Measurements from ENCODE around the gene MYO5C. TPM values are rescaled to one million over a fixed set of nuclear protein-coding genes. Genes with fewer than 3 reads are reported as not detected.

Gene MYO5C
- total and polyA plus RNA-seq, 2 of the 8 experiments (the other 6 are each of a cell fraction or from before 2014, with no cell fraction given), result 8.2 to 26.7 TPM

- no peak overlapping the region for H3K56ac ChIP-seq (replicated peaks; ENCODE audit: insufficient read length, low read depth, low read length)
- no peak overlapping the region for H2BK12ac ChIP-seq (ENCODE audit: low read depth, low read length)
- ChIA-PET POLR2A (ENCODE audit: partially characterized antibody) (interaction anchor here (0.5 kb wide), 1 partner anchor 417 kb away, joined by 3 read pairs; no protein-coding TSS in a partner anchor), CTCF (ENCODE audit: partially characterized antibody) (interaction anchor here (1.0 to 1.3 kb wide), 2 partner anchors 33 to 70 kb away, joined by 3 read pairs; no protein-coding TSS in a partner anchor)
- no peak overlapping the region for H2AFZ ChIP-seq (ENCODE audit: low read length)
- H2BK20ac ChIP-seq (ENCODE audit: low read length), result no peak overlapping the region
- H3K79me1 ChIP-seq (ENCODE audit: low read depth, low read length), result no peaks in the 10 kb centered on the region
- H3K9me3 ChIP-seq (ENCODE audit: insufficient read depth in 2 of 2, low read depth in 1 of 2, low read length in 1 of 2), result no peaks in the 10 kb centered on the region
- H3K4me2 ChIP-seq (ENCODE audit: insufficient read depth in 1 of 2, low read depth in 2 of 2, low read length in 2 of 2), result no peak overlapping the region
- no peak overlapping the region for H3K14ac ChIP-seq (ENCODE audit: insufficient read length)
- H3K79me2 ChIP-seq (ENCODE audit: control insufficient read depth in 1 of 2, insufficient read depth in 2 of 2, low read length in 2 of 2), result no peaks in the 10 kb centered on the region
- FAIRE-seq (no peak), DNase-seq (ENCODE audit: low read depth in 1 of 2, low spot score in 2 of 2) (no peak)
- H3K4ac ChIP-seq (replicated peaks; ENCODE audit: insufficient read length, low read depth, low read length), result no peak overlapping the region
- WGBS, 2 experiments (ENCODE audit: extremely low coverage in 1 of 2, insufficient coverage in 1 of 2, insufficient read length in 1 of 2, insufficient replicate concordance in 2 of 2, low coverage in 1 of 2, low lambda C conversion rate in 2 of 2, missing lambda C conversion rate in 1 of 2), result 97% methylated on average over 3 of the region's 3 CpGs; no CpG with 5 or more reads in 1 of the 2 experiments
- no peaks in the 10 kb centered on the region for H3K23me2 ChIP-seq (ENCODE audit: low read depth, low read length)
- H3K23ac ChIP-seq (ENCODE audit: insufficient read length), result no peak overlapping the region
- H3K9ac ChIP-seq (replicated peaks in 1 of 4; ENCODE audit: extremely low read depth in 1 of 4, low read depth in 3 of 4, low read length in 3 of 4), result no peak overlapping the region
- no peak overlapping the region for H4K5ac ChIP-seq (ENCODE audit: insufficient read length, low read depth, low read length)
- H3K36me3 ChIP-seq (ENCODE audit: control insufficient read depth in 2 of 4, insufficient read depth in 4 of 4, low read length in 3 of 4), result peaks cover 0 to 2% (median 0%) of the 10 kb centered on the region in 4 experiments; a peak in 1 of 8 replicates
- H4K91ac ChIP-seq (replicated peaks; ENCODE audit: insufficient read length, low read length), result no peak overlapping the region
- no peak overlapping the region for H2BK5ac ChIP-seq (ENCODE audit: low read depth, low read length)
- H2BK15ac ChIP-seq (ENCODE audit: low read length), result no peak overlapping the region
- H2BK120ac ChIP-seq (replicated peaks; ENCODE audit: low read depth, low read length), result no peak overlapping the region
- H3K27ac ChIP-seq (ENCODE audit: low read depth, low read length), result no peak overlapping the region
- H2AK5ac ChIP-seq (ENCODE audit: low read depth, low read length), result no peak overlapping the region
- H3K4me3 ChIP-seq (ENCODE audit: extremely low read depth in 1 of 4, insufficient read depth in 2 of 4, low read depth in 3 of 4, low read length in 4 of 4), result no peak overlapping the region
- no peaks in the 10 kb centered on the region for H3K27me3 ChIP-seq (replicated peaks in 1 of 4; ENCODE audit: control insufficient read depth in 3 of 4, extremely low read depth in 1 of 4, insufficient read depth in 3 of 4, low read length in 3 of 4)
- no peak overlapping the region for H3K18ac ChIP-seq (ENCODE audit: extremely low read depth, low read length)
- H4K8ac ChIP-seq (ENCODE audit: extremely low read depth, insufficient read depth, low read length), result no peak overlapping the region
- peaks cover 0 to 9% (median 5%) of the 10 kb centered on the region in 4 experiments; a peak in 4 of 7 replicates for H3K4me1 ChIP-seq (replicated peaks in 1 of 4; ENCODE audit: control insufficient read depth in 3 of 4, insufficient read depth in 4 of 4, low read length in 3 of 4)
- H4K20me1 ChIP-seq (replicated peaks in 1 of 2; ENCODE audit: control insufficient read depth in 1 of 2, insufficient read depth in 2 of 2, low read length in 2 of 2), result no peaks in the 10 kb centered on the region
- no peak for TF ChIP-seq CBX5 (IDR thresholded peaks at IDR 0.05; ENCODE audit: low read depth, low read length)
- no peak for TF ChIP-seq POLR2AphosphoS5 (IDR thresholded peaks at IDR 0.05; ENCODE audit: low read depth, low read length)
- no peak for TF ChIP-seq RXRA (IDR thresholded peaks at IDR 0.05; ENCODE audit: insufficient read depth, low read depth, low read length)
- no peak for TF ChIP-seq SP4 (IDR thresholded peaks at IDR 0.05; ENCODE audit: low read length)
- TF ChIP-seq ASH2L (IDR thresholded peaks at IDR 0.05; ENCODE audit: low read length), result no peak
- TF ChIP-seq BRCA1 (IDR thresholded peaks at IDR 0.05; ENCODE audit: low read depth, low read length), result no peak
- TF ChIP-seq HDAC6 (IDR thresholded peaks at IDR 0.05; ENCODE audit: low read depth, low read length), result no peak
- TF ChIP-seq CBX8 (IDR thresholded peaks at IDR 0.05; ENCODE audit: borderline replicate concordance, low read depth, low read length), result no peak
- no peak for TF ChIP-seq CTCF (IDR thresholded peaks at IDR 0.05; ENCODE audit: control extremely low read depth in 1 of 3, insufficient read depth in 1 of 3, low read depth in 1 of 3, low read length in 3 of 3)
- TF ChIP-seq, protein P1, sequence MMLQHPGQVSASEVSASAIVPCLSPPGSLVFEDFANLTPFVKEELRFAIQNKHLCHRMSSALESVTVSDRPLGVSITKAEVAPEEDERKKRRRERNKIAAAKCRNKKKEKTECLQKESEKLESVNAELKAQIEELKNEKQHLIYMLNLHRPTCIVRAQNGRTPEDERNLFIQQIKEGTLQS (IDR thresholded peaks at IDR 0.05; ENCODE audit: insufficient read depth, low read depth, low read length), result no peak
Measured at GRCh38 chr15:52334491-52335160, 39.0 kb upstream of the MYO5C start.

All from H1 (cell line).